UCSD-AML1 (cell line): Measurements from ENCODE around the gene TMEM135.
"Not testable (repeated sequence)": the region's sequence is repeated elsewhere in the genome, so short reads cannot be mapped to it uniquely, and the experiment has no call there.

Experiments used
- DNase-seq: peaks from one replicate; lab custom pipeline; 2025; ENCODE audit not compliant: unreplicated experiment; lab: John Stamatoyannopoulos, UW

Gene TMEM135

DNA sequence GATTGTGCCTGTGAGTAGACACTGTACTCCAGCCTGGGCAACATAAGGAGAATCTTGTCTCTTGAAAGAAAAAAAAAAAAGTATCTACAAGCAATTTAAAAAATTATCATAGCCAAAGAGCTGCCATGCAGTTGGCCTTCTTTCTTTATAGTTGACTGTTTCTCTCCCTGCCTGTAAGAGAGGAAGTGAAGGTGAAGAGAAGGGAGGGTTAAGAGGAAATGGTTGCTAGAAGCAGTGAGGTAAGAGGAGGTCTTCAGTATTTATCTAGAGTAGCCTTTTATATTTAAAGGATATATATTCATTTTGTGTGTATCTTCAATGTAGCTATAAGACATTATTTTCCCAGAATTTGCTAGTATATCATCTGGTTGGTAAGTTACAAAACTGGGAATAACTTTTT is 217.9 kb downstream of the TMEM135 start:
- DNase-seq, result no peak

DNA sequence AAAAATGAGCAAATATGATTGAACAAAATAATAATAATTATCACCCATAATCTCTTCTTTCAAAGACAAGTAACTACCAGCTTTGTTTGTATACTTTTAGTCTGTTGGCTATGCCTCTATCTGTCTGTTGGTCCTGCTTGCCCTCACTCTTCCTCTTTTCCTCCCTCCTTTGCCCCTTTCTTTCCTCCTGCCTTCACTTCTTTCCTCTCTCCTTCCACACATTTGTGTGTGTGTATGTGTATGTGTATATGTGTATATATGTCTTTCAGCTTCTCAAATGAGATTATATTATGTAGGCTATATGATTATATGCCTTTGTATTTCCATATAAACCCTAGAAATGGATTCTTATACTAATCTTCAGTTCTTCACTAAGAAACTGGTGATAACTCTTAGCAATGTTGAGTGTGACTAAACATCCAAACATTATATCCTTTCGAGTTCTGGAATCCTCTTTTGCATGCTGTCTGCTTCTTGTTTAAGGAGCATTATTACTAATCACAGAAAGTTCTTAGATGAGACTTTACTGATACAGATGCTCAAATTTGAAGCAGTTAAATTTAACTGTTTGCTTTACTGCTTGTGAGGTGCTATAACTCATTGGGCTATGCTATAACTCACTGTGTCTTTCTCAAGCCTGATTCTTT is 219.1 kb downstream of the TMEM135 start:
- no peak for DNase-seq

- DNase-seq, result peak; percentile 26
These were observed 220.6 kb downstream of the TMEM135 start for GRCh38 chr11:87258171-87258833.

DNA sequence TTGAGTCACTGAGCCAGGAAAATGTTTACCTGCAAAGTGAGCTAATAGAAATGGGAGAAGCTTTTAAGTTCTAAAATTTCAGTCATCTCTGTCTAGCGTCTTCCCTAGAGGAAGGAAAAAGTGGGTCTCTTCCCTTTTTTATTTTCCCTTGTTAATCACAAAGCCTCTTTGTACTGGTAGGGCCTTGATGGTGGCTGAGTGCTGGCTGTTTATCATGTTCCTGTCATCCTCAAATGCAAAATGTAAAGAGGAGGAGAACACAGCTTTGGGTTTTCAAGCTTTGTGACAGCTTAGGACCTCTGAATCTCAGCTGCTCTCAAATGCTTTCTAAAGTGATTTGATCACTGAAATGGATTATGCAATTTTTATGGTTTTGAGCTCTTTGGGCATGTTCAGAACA is 222.0 kb downstream of the TMEM135 start:
- no peak for DNase-seq

DNA sequence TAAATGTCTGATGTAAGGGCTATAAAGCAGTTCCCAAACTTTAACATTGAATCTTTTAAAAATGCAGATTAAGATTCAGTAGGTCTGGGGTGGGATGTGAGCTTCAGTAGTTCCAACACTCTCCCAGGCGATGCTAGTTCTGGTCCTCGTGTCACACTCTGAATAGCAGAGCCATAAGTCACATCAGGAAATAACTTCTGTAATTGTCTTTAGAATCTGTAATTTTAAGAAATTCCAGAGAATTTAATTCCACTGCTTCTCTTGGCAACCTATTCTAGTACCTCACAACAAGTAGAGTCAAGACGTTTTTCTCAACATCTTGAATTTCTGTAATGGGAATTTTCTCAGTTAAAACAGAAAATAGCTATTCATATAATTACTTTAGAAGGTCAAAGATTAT is 223.1 kb downstream of the TMEM135 start:
- DNase-seq, result no peak

- no peak for DNase-seq
These were observed 225.6 kb downstream of the TMEM135 start for GRCh38 chr11:87263264-87263838.

DNA sequence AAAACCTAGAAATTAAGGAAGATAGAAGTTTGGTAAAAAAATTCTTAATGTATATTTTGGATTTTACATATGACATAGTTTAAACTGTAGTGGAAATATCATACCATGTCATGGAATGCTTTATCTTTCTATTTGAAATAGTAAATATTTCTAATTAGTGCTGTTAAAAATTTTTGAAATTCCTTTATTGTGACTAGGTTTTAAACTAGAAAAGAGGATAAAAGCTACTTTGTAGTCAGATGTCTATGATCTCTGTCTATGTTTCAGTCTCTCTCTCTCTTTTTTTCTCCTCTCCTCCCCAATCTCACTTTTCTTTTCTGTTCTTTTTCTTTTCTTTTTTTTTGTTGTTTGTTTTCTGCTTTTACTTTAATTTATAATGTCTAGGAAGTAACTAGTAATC is 226.2 kb downstream of the TMEM135 start:
- no peak for DNase-seq

DNA sequence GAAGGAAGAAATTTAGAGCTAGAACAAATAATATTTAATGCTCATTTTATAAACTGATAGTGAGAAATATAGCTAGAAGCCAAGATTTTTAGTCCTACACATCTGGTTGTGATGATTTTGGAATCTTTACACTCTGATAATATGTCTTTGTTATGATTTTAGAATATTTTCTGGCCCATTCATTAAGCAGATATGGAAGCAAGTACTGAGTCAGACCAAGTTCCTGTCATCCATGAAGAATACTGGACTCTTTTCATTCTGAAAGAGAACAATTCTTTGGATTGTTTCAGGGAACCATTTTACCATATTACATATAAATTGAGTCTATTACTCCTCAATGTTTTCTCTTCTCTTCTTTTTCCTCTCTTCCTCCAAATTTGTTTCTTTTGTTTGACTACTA is 227.4 kb downstream of the TMEM135 start:
- DNase-seq, result no peak

- DNase-seq, result no peak
These were observed 228.2 kb downstream of the TMEM135 start for GRCh38 chr11:87265979-87266378.

DNA sequence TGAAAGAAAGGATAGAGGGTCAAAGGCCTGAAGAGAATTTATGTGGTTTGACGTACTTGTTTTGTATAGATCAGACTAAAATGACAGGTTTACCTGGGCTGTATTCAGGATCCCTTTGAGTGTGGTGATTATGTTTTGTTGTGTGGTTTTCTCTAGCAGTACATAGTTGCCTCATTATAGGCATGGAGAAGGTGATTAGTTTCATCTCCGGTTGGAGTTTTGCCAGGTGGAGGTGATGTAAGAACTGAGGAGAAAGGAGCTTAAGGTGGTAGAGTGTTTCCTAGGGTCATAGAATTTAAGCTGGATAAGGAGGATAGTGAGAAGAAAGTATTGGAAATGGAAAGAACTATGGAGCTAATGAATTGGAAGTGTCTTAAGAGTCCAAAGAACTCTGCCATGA is 229.0 kb downstream of the TMEM135 start:
- DNase-seq, result no peak

DNA sequence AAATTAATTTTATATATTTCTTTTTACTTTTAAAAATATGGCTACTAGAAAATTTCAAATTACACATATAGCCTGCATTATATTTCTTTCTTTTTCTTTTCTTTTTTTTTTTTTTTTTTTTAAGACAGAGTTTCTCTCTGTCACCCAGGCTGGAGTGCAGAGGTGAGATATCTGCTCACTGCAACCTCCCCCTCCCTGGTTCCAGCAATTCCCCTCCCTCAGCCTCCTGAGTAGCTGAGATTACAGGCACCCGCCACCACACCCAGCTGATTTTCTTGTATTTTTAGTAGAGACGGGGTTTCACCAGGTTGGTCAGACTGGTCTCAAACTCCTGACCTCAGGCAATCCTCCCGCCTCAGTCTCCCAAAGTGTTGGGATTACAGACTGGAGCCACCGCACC is 234.2 kb downstream of the TMEM135 start:
- not testable (repeated sequence) for DNase-seq

GRCh38 chr11:87275176-87275575 is 237.4 kb downstream of the TMEM135 start:
- DNase-seq, result no peak

DNA sequence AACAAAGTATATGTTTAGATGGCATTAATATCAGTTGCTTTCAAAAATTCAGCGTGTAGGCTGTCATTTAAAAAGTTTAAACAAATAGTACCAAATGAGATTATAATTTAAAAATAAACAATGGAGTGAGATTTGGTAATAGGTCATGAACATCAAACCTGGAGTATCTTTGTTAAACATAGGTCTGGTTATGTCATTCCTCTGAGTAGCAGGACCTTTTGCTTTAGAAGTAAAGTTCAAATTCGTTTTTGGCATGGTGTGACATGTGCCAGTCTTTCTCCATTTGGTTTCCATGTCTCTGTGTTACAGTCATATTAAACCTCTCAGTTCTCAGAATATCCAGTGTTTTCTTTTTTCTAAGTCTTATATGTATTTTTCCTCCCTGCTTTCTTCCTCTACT is 242.4 kb downstream of the TMEM135 start:
- DNase-seq, result no peak

GRCh38 chr11:87281496-87281895 is 243.8 kb downstream of the TMEM135 start:
- no peak for DNase-seq

- DNase-seq, result no peak
These were observed 246.6 kb downstream of the TMEM135 start for GRCh38 chr11:87284306-87284705.

GRCh38 chr11:87285674-87286073 is 247.9 kb downstream of the TMEM135 start:
- not testable (repeated sequence) for DNase-seq

DNA sequence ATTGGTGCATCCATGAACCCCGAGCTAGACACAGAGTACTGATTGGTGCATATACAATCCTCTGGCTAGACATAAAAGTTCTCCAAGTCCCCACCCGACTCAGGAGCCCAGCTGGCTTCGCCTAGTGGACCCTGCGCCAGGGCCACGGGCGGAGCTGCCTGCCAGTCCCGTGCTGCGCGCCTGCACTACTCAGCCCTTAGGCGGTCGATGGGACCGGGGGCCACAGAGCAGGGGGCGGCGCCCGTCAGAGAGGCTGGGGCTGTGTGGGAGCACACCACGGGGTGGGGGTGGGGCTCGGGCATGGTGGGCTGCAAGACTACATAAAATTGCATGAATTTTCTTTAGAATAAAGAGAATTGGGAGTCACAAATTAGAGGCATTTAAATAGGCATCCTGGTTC is 248.6 kb downstream of the TMEM135 start:
- no peak for DNase-seq

DNA sequence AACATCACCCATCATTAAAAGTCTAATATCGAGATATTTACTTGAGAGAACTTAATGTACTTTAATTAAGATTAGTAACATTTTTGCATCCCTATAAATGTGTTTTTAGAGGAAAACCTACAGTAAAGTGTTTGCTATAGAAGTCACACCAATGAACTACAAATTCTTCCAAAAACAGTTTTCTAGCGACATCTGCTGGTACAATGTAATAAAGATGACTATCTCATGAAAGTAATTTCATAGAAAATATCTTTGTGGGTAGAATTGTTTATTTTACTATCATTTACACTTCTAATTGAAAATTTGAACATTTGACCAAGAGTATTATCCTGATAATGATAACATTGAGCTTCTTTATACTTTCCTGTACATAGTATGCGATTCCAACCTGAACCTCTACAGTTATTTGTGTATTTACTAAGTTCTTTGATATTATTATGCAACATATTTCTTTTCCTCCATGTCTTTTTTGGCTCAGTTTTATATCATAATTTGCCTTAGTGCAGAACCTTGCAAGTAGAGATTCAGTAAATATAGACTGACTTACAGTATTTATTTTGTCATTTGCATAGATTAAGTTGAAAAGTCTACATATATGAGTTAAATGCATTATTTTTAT is 252.7 kb downstream of the TMEM135 start:
- no peak for DNase-seq

- DNase-seq, result no peak
These were observed 254.9 kb downstream of the TMEM135 start for GRCh38 chr11:87292598-87292997.

- no peak for DNase-seq
These were observed 257.5 kb downstream of the TMEM135 start for GRCh38 chr11:87295237-87295636.

- DNase-seq, result no peak
These were observed 258.9 kb downstream of the TMEM135 start for GRCh38 chr11:87296627-87297026.

- no peak for DNase-seq
These were observed 260.4 kb downstream of the TMEM135 start for GRCh38 chr11:87298155-87298554.
